ENCODE results near the gene ADAM19.
"Not testable (repeated sequence)": the region's sequence is repeated elsewhere in the genome, so short reads cannot be mapped to it uniquely, and the experiment has no call there.

ADAM19 gene

GRCh38 chr5:157443041-157443549, 132.5 kb downstream of the ADAM19 start:
- Histone ChIP-seq H2AFZ (ENCODE audit: low read length, unreplicated experiment) (no peak overlapping the region), H3K27me3 (ENCODE audit: insufficient read depth, low read length) (no peaks in the 10 kb centered on the region), H3K36me3 (ENCODE audit: insufficient read depth, low read length) (no peaks in the 10 kb centered on the region), H3K79me2 (ENCODE audit: control insufficient read depth, insufficient read depth, low read length, unreplicated experiment) (no peaks in the 10 kb centered on the region), H3K4me1 (ENCODE audit: control insufficient read depth, insufficient read depth, low read length, unreplicated experiment) (no peaks in the 10 kb centered on the region), H3K27ac (ENCODE audit: low read depth, low read length) (no peak overlapping the region), H3K4me3 (ENCODE audit: low read depth, low read length) (no peak overlapping the region)

GRCh38 chr5:157434096-157434495, 141.5 kb downstream of the ADAM19 start:
- Histone ChIP-seq H3K79me2 (ENCODE audit: control insufficient read depth, insufficient read depth, low read length, unreplicated experiment) (no peaks in the 10 kb centered on the region), H3K4me3 (ENCODE audit: low read depth, low read length) (no peak overlapping the region), H3K27me3 (ENCODE audit: insufficient read depth, low read length) (no peaks in the 10 kb centered on the region), H2AFZ (ENCODE audit: low read length, unreplicated experiment) (no peak overlapping the region), H3K27ac (ENCODE audit: low read depth, low read length) (no peak overlapping the region), H3K4me1 (ENCODE audit: control insufficient read depth, insufficient read depth, low read length, unreplicated experiment) (no peaks in the 10 kb centered on the region), H3K36me3 (ENCODE audit: insufficient read depth, low read length) (no peaks in the 10 kb centered on the region)

GRCh38 chr5:157431544-157432200, 143.9 kb downstream of the ADAM19 start:
- no peak overlapping the region for H3K4me3 ChIP-seq (ENCODE audit: low read depth, low read length)
- no peaks in the 10 kb centered on the region for H3K27me3 ChIP-seq (ENCODE audit: insufficient read depth, low read length)
- H3K4me1 ChIP-seq (ENCODE audit: control insufficient read depth, insufficient read depth, low read length, unreplicated experiment) = no peaks in the 10 kb centered on the region
- no peak overlapping the region for H3K27ac ChIP-seq (ENCODE audit: low read depth, low read length)
- no peaks in the 10 kb centered on the region for H3K79me2 ChIP-seq (ENCODE audit: control insufficient read depth, insufficient read depth, low read length, unreplicated experiment)
- no peaks in the 10 kb centered on the region for H3K36me3 ChIP-seq (ENCODE audit: insufficient read depth, low read length)
- H2AFZ ChIP-seq (ENCODE audit: low read length, unreplicated experiment) = no peak overlapping the region

- not testable (repeated sequence) for H2AFZ ChIP-seq (ENCODE audit: low read length, unreplicated experiment); H3K4me1 ChIP-seq (ENCODE audit: control insufficient read depth, insufficient read depth, low read length, unreplicated experiment); H3K27me3 ChIP-seq (ENCODE audit: insufficient read depth, low read length); H3K79me2 ChIP-seq (ENCODE audit: control insufficient read depth, insufficient read depth, low read length, unreplicated experiment); H3K27ac ChIP-seq (ENCODE audit: low read depth, low read length); H3K4me3 ChIP-seq (ENCODE audit: low read depth, low read length); H3K36me3 ChIP-seq (ENCODE audit: insufficient read depth, low read length)
These were observed 145.7 kb downstream of the ADAM19 start for GRCh38 chr5:157429920-157430319.

Measured in ACC112 (cell line).